GM23338 (cell line): ENCODE results near the gene POU3F1.

Source experiments
- EZH2 ChIP-seq: fragments of 200-600 bp; sonication (generic); IDR thresholded peaks from one replicate; pipeline ENCODE4 v1.8.0; 2017; ENCODE audit warnings: antibody characterized with exemption, mild to moderate bottlenecking, low read depth; ENCODE audit not compliant: unreplicated experiment
- EZH2phosphoT487 ChIP-seq: fragments of 200-600 bp; sonication (generic); IDR thresholded peaks from one replicate; pipeline ENCODE4 v1.8.1; 2018; ENCODE audit warnings: antibody characterized with exemption; ENCODE audit not compliant: unreplicated experiment
- NANOG ChIP-seq: IDR thresholded peaks from 2 replicates; pipeline ENCODE4 v1.6.1; 2016; ENCODE audit warnings: antibody characterized with exemption, borderline replicate concordance
- POLR2AphosphoS5 ChIP-seq: IDR thresholded peaks from 2 replicates; pipeline ENCODE4 v1.6.1; 2016; ENCODE audit warnings: antibody characterized with exemption, low read depth
- STAT1 ChIP-seq: IDR thresholded peaks from one replicate; pipeline ENCODE4 v1.6.1; 2016; ENCODE audit warnings: antibody characterized with exemption; ENCODE audit not compliant: unreplicated experiment
- ZNF331 ChIP-seq: fragments of 250-450 bp; sonication (Bioruptor Pico); IDR thresholded peaks from 2 replicates; pipeline ENCODE4 v1.5.0; 2020; ENCODE audit warnings: low read depth, mild to moderate bottlenecking, moderate library complexity
- TF ChIP-seq, protein P1 (sequence below), 2 experiments: fragments of 200-600 bp in 1 of 2; sonication (generic) in 1 of 2; conservative IDR thresholded peaks; 2 replicates each; pipeline versions ENCODE4 v1.5.1 to v1.6.1; 2016 to 2017; ENCODE audit warnings: antibody characterized with exemption in 2 of 2, low read depth in 2 of 2, mild to moderate bottlenecking in 2 of 2, moderate library complexity in 1 of 2

- TF ChIP-seq, protein P1, sequence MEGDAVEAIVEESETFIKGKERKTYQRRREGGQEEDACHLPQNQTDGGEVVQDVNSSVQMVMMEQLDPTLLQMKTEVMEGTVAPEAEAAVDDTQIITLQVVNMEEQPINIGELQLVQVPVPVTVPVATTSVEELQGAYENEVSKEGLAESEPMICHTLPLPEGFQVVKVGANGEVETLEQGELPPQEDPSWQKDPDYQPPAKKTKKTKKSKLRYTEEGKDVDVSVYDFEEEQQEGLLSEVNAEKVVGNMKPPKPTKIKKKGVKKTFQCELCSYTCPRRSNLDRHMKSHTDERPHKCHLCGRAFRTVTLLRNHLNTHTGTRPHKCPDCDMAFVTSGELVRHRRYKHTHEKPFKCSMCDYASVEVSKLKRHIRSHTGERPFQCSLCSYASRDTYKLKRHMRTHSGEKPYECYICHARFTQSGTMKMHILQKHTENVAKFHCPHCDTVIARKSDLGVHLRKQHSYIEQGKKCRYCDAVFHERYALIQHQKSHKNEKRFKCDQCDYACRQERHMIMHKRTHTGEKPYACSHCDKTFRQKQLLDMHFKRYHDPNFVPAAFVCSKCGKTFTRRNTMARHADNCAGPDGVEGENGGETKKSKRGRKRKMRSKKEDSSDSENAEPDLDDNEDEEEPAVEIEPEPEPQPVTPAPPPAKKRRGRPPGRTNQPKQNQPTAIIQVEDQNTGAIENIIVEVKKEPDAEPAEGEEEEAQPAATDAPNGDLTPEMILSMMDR (conservative IDR thresholded peaks at IDR 0.05; ENCODE audit: low read depth in 2 of 2): no peak
- TF ChIP-seq EZH2phosphoT487 (no peak), EZH2 (peak; percentile 50), ZNF331 (no peak), POLR2AphosphoS5 (0 out of 2 replicates have a peak, but pooled peaks have one; percentile 24), NANOG (no peak), STAT1 (no peak)
These were observed at the start of gene POU3F1 for GRCh38 chr1:38046333-38046883.
